Measurements from ENCODE around the gene COG1. TPM values are rescaled to one million over a fixed set of nuclear protein-coding genes. Genes with fewer than 3 reads are reported as not detected.
A peak's percentile ranks its signal among the peaks of the same experiment; 100 is the strongest.

COG1 gene
- polyA plus RNA-seq, 2 of the 4 experiments (the other 2 are of a cell fraction), result 19.5 to 26.0 TPM

DNA sequence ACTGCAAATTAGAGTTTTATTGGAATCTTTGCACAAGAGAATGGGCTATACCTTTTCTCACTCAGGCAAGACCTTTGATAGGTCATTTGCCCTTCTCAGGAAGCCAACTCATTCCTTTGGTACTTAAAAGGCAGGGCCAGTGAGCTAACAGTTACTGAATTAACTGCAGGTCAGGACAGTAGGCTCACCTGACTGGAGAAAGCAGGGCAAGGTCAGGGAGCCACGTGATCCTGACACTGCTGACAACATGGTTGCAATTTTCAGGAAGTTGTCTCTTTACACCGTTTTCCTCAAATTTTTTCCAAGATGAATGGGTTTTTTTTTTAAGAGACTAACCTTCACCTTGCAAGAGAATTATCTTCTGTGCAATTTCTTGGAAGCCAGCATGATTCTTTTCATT is 47.7 kb downstream of the COG1 start:
- no peak overlapping the region for H3K27ac ChIP-seq
- ChIA-PET POLR2A (interaction anchor here (0.5 kb wide), 1 partner anchor 220 kb away, joined by 5 read pairs; no protein-coding TSS in a partner anchor), CTCF (interaction anchor here (1.0 to 3.2 kb wide), 4 partner anchors 10 to 515 kb away, joined by 3 to 13 read pairs (median 8); no protein-coding TSS in a partner anchor)
- FAIRE-seq (no peak), ATAC-seq (no peak), DNase-seq (ENCODE audit: low read depth in 1 of 2, low spot score in 1 of 2) (no peak)
- TF ChIP-seq ELK1 (IDR thresholded peaks at IDR 0.05; ENCODE audit: low read depth, low read length) (no peak), GATA3 (IDR thresholded peaks at IDR 0.05; ENCODE audit: borderline replicate concordance) (no peak), EHMT2 (IDR thresholded peaks at IDR 0.05; ENCODE audit: low read depth) (no peak), KDM1A (IDR thresholded peaks at IDR 0.05; ENCODE audit: low read depth) (no peak), CEBPB (IDR thresholded peaks at IDR 0.05) (no peak), HDAC2 (IDR thresholded peaks at IDR 0.05) (no peak), RCOR1 (IDR thresholded peaks at IDR 0.05; ENCODE audit: low read depth, low read length) (no peak), TFCP2L1 (CRISPR knock-in tag; IDR thresholded peaks at IDR 0.05) (no peak)
- no peaks in the 10 kb centered on the region for H3K9me3 ChIP-seq
- WGBS (ENCODE audit: missing lambda C conversion rate), result 83% methylated on average over 2 of the region's 2 CpGs
- H3K4me3 ChIP-seq, result no peak overlapping the region
- H3K4me2 ChIP-seq, result no peak overlapping the region
- H3K4me1 ChIP-seq, result no peaks in the 10 kb centered on the region

GRCh38 chr17:73247726-73248125 is 54.9 kb downstream of the COG1 start:
- no peaks in the 10 kb centered on the region for H3K4me1 ChIP-seq
- ChIA-PET CTCF (interaction anchor here (0.6 to 24.4 kb wide), 14 partner anchors 8 to 669 kb away, joined by 3 to 975 read pairs (median 6); a partner anchor contains a TSS), POLR2A (no interaction called here)
- H3K27ac ChIP-seq, result no peak overlapping the region
- FAIRE-seq, result peak; percentile 94
- TF ChIP-seq ZNF302 (CRISPR knock-in tag; IDR thresholded peaks at IDR 0.05) (no peak), JUN (IDR thresholded peaks at IDR 0.05) (no peak), REST (IDR thresholded peaks at IDR 0.05) (no peak), EHMT2 (IDR thresholded peaks at IDR 0.05; ENCODE audit: low read depth) (no peak), SMC3 (IDR thresholded peaks at IDR 0.05) (peak; percentile 50; the same call in 2 of the 3 replicates), RAD21 (conservative IDR thresholded peaks at IDR 0.05 in 1 of 2, IDR thresholded peaks at IDR 0.05 in 1 of 2) (peak; percentile 38; a peak in 3 of 5 replicates), CTCF (IDR thresholded peaks at IDR 0.05) (peak; percentile 47), TFCP2L1 (CRISPR knock-in tag; IDR thresholded peaks at IDR 0.05) (no peak), MAX (IDR thresholded peaks at IDR 0.05) (no peak), EHF (CRISPR knock-in tag; IDR thresholded peaks at IDR 0.05) (no peak), HOXB5 (CRISPR knock-in tag; IDR thresholded peaks at IDR 0.05) (no peak), MAFK (IDR thresholded peaks at IDR 0.05; ENCODE audit: partially characterized antibody) (no peak)
- peak in 1 of 2 experiments; percentile 32 for DNase-seq (ENCODE audit: low read depth in 1 of 2, low spot score in 1 of 2)
- no peak overlapping the region for H3K4me3 ChIP-seq
- no peak overlapping the region for H3K4me2 ChIP-seq
- H3K9me3 ChIP-seq, result no peaks in the 10 kb centered on the region
- 88% methylated on average over 2 of the region's 2 CpGs for WGBS (ENCODE audit: missing lambda C conversion rate)
- ATAC-seq, result peak in 1 of 2 experiments; percentile 41; a peak in 1 of 6 replicates

Measured in A549 (cell line).